Neuronal stem cell (in vitro differentiated cells): ENCODE data around the gene MAP3K3.
"Not testable (repeated sequence)": the region's sequence is repeated elsewhere in the genome, so short reads cannot be mapped to it uniquely, and the experiment has no call there.

Source experiments
- DNase-seq: peaks from one replicate; pipeline ENCODE4 v3.0.0-alpha.2; 2013; ENCODE audit warnings: low spot score
- H2AFZ ChIP-seq: one replicate; pipeline ENCODE4 v1.6.1; 2013; ENCODE audit warnings: mild to moderate bottlenecking, low read length, inconsistent platforms
- H2AK5ac ChIP-seq: 2 replicates; pipeline ENCODE4 v1.6.1; 2013; ENCODE audit warnings: low read depth, mild to moderate bottlenecking, inconsistent platforms, low read length, moderate library complexity, mixed read lengths
- H2BK120ac ChIP-seq: 2 replicates; pipeline ENCODE4 v1.6.1; 2013; ENCODE audit warnings: low read depth, mild to moderate bottlenecking, inconsistent platforms, low read length, moderate library complexity, mixed read lengths
- H2BK12ac ChIP-seq: one replicate; pipeline ENCODE4 v1.6.1; 2013; ENCODE audit warnings: low read length, inconsistent platforms
- H2BK15ac ChIP-seq: 2 replicates; pipeline ENCODE4 v1.6.1; 2013; ENCODE audit warnings: mild to moderate bottlenecking, low read length, inconsistent platforms, mixed read lengths
- H2BK5ac ChIP-seq: one replicate; pipeline ENCODE4 v1.6.1; 2013; ENCODE audit warnings: inconsistent platforms, mild to moderate bottlenecking, low read length, moderate library complexity
- H3K14ac ChIP-seq: one replicate; pipeline ENCODE4 v1.6.1; 2013; ENCODE audit warnings: low read length, inconsistent platforms
- H3K18ac ChIP-seq: 2 replicates; pipeline ENCODE4 v1.6.1; 2013; ENCODE audit warnings: low read length, inconsistent platforms
- H3K23ac ChIP-seq: 2 replicates; pipeline ENCODE4 v1.6.1; 2013; ENCODE audit warnings: low read depth, mild to moderate bottlenecking, mixed read lengths, low read length, inconsistent platforms; ENCODE audit not compliant: poor library complexity
- H3K27ac ChIP-seq: replicated peaks from 3 replicates; pipeline ENCODE4 v1.5.1; 2013; ENCODE audit warnings: low read length, inconsistent platforms
- H3K27me3 ChIP-seq, 3 experiments: 2 replicates each; pipeline ENCODE4 v1.6.1; 2013; ENCODE audit warnings: low read length in 3 of 3, mild to moderate bottlenecking in 2 of 3, inconsistent platforms in 1 of 3, low read depth in 1 of 3, mixed read lengths in 1 of 3, moderate library complexity in 1 of 3; ENCODE audit not compliant: control insufficient read depth in 3 of 3, insufficient read depth in 3 of 3
- H3K36me3 ChIP-seq, 2 donors: replicated peaks in 1 of 2; 2 replicates each; pipeline ENCODE4 v1.6.1; 2013; ENCODE audit warnings: low read length in 2 of 2; ENCODE audit not compliant: control insufficient read depth in 2 of 2, insufficient read depth in 2 of 2
- H3K4ac ChIP-seq: 2 replicates; pipeline ENCODE4 v1.6.1; 2013; ENCODE audit warnings: inconsistent platforms, mild to moderate bottlenecking, low read length, moderate library complexity
- H3K4me1 ChIP-seq, 2 donors: 1 replicate in 1 of 2; 2 replicates in 1 of 2; pipeline ENCODE4 v1.6.1; 2013; ENCODE audit warnings: low read length in 2 of 2, low read depth in 1 of 2; ENCODE audit not compliant: control insufficient read depth in 2 of 2, insufficient read depth in 1 of 2
- H3K4me2 ChIP-seq: one replicate; pipeline ENCODE4 v1.6.1; 2013; ENCODE audit warnings: mild to moderate bottlenecking, low read length, inconsistent platforms; ENCODE audit not compliant: insufficient read depth, poor library complexity, severe bottlenecking
- H3K4me3 ChIP-seq, 2 donors: 2 replicates each; pipeline ENCODE4 v1.5.1; 2013; ENCODE audit warnings: low read length in 2 of 2, mild to moderate bottlenecking in 2 of 2, inconsistent platforms in 1 of 2, moderate library complexity in 1 of 2
- H3K79me1 ChIP-seq: one replicate; pipeline ENCODE4 v1.6.1; 2013; ENCODE audit warnings: low read depth, mild to moderate bottlenecking, inconsistent platforms, low read length, moderate library complexity
- H3K9ac ChIP-seq: one replicate; pipeline ENCODE4 v1.6.1; 2013; ENCODE audit warnings: mild to moderate bottlenecking, low read depth, low read length, inconsistent platforms; ENCODE audit not compliant: poor library complexity
- H3K9me3 ChIP-seq, 2 donors: replicated peaks in 1 of 2; 2 replicates each; pipeline versions ENCODE3 to v1.6.1; 2013; ENCODE audit warnings: low read length in 2 of 2, mild to moderate bottlenecking in 2 of 2, inconsistent platforms in 1 of 2, low read depth in 1 of 2, mixed read lengths in 1 of 2, moderate library complexity in 1 of 2; ENCODE audit not compliant: control insufficient read depth in 2 of 2, insufficient read depth in 1 of 2
- H4K8ac ChIP-seq: one replicate; pipeline ENCODE4 v1.6.1; 2013; ENCODE audit warnings: low read depth, mild to moderate bottlenecking, inconsistent platforms, low read length, moderate library complexity
- H4K91ac ChIP-seq: one replicate; pipeline ENCODE4 v1.6.1; 2013; ENCODE audit warnings: low read length, low read depth, mild to moderate bottlenecking, inconsistent platforms; ENCODE audit not compliant: poor library complexity
- WGBS, 2 donors: extraction: QIAGEN DNeasy Blood & Tissue Kit; methylation state at CpG; one replicate each; pipeline ENCODE4 v1.1.7; 2013; ENCODE audit warnings: missing lambda C conversion rate in 2 of 2, mixed read lengths in 1 of 2; ENCODE audit not compliant: insufficient read length in 2 of 2, insufficient replicate concordance in 1 of 2; ENCODE audit errors: extremely low coverage in 2 of 2; 5-methylcytosine and 5-hydroxymethylcytosine counted together

MAP3K3 gene

DNA sequence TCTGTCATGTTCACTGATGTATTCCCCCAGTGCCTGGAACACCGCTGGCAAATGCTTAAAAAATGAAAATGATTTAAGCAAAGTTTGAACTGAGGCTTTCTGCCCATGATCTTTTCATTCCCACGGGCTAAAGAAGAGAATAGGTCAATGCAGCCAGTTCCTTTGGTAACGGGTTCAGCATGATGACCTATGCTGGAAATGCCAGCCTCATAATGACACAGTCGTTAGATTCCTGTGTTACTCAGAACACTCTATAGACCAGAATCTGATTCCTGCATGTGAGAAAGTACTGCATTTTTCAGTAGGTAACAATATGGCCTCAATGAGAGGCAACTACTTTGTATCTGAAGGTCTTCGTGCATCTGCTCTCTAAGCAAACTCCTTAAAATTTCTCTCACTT, 96.8 kb downstream of the MAP3K3 start:
- Histone ChIP-seq H4K91ac (no peak overlapping the region), H2AFZ (no peak overlapping the region), H2BK120ac (no peak overlapping the region), H3K4me1 (no peaks in the 10 kb centered on the region), H3K9me3 (no peaks in the 10 kb centered on the region), H2BK15ac (no peak overlapping the region), H2AK5ac (no peak overlapping the region), H3K18ac (no peak overlapping the region), H2BK5ac (no peak overlapping the region), H3K79me1 (no peaks in the 10 kb centered on the region), H2BK12ac (no peak overlapping the region), H4K8ac (no peak overlapping the region), H3K27ac (no peak overlapping the region), H3K9ac (no peak overlapping the region), H3K4me2 (no peak overlapping the region), H3K14ac (no peak overlapping the region), H3K4me3 (no peak overlapping the region), H3K27me3 (no peaks in the 10 kb centered on the region), H3K4ac (no peak overlapping the region), H3K23ac (no peak overlapping the region), H3K36me3 (peaks cover 0 to 52% of the 10 kb centered on the region in 2 donors)
- no CpG with 5 or more reads among the region's 5 CpGs for WGBS, 2 donors
- no peak for DNase-seq

DNA sequence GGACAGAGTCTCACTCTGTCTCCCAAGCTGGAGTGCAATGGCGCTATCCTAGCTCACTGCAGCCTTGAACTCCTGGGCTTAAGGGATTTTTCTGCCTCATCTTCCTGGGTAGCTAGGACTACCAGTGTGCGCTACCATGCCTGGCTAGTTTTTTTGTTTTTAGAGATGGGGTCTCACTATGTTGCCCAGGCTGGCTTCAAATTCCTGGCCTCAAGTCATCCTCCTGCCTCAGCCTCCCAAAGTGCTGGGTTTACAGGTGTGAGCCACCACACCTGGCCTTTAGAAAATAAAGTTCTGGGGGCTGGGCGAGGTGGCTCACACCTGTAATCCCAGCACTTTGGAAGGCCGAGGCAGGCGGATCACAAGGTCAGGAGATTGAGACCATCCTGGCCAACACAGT, 98.0 kb downstream of the MAP3K3 start:
- H4K91ac ChIP-seq = not testable (repeated sequence)

DNA sequence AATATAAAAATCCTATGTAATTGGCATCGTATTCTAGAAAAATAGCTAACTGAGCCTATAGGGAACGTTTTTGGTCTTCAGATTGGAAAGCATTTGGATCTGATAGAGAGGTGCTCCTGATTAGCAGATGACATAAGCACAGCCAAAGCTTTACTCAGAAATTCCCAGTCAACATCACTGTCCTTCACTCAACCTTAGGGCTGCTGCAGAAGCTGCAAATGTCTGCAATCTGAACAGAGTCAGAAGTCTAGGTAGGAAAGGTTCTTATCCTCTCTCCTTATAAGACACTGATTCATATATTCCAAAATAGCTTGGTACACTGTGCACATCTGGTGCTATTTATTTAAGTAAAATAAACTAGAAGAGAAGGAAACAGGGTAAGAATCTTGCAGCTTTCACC, 100.2 kb downstream of the MAP3K3 start:
- Histone ChIP-seq H3K4ac (no peak overlapping the region), H2BK5ac (no peak overlapping the region), H3K79me1 (no peaks in the 10 kb centered on the region), H3K27ac (no peak overlapping the region), H3K27me3 (no peaks in the 10 kb centered on the region), H2AK5ac (no peak overlapping the region), H3K36me3 (peaks cover 0 to 48% of the 10 kb centered on the region in 2 donors), H2BK120ac (no peak overlapping the region), H2BK15ac (no peak overlapping the region), H3K4me2 (no peak overlapping the region), H3K23ac (no peak overlapping the region), H2AFZ (no peak overlapping the region), H4K8ac (no peak overlapping the region), H3K18ac (no peak overlapping the region), H3K4me1 (no peaks in the 10 kb centered on the region), H3K14ac (no peak overlapping the region), H3K9ac (no peak overlapping the region), H3K4me3 (no peak overlapping the region), H4K91ac (no peak overlapping the region), H3K9me3 (no peaks in the 10 kb centered on the region), H2BK12ac (no peak overlapping the region)
- WGBS, 2 donors = no CpG with 5 or more reads among the region's 2 CpGs
- DNase-seq = no peak

More for the DNA sequence above, 98.0 kb downstream of the MAP3K3 start:
- no CpG with 5 or more reads among the region's 5 CpGs for WGBS, 2 donors
- not testable (repeated sequence) for H2BK15ac ChIP-seq, H3K27me3 ChIP-seq, H2AK5ac ChIP-seq, H3K4me2 ChIP-seq, H2BK12ac ChIP-seq, H3K27ac ChIP-seq, H3K9ac ChIP-seq, H3K14ac ChIP-seq, H4K8ac ChIP-seq, H2AFZ ChIP-seq, DNase-seq, H2BK5ac ChIP-seq, H3K4me3 ChIP-seq, H3K18ac ChIP-seq, H3K9me3 ChIP-seq, H3K23ac ChIP-seq, H3K79me1 ChIP-seq, H3K4me1 ChIP-seq, H2BK120ac ChIP-seq, H3K4ac ChIP-seq
- peaks cover 0 to 48% of the 10 kb centered on the region in 2 donors for H3K36me3 ChIP-seq

GRCh38 chr17:63735691-63736090, 113.5 kb downstream of the MAP3K3 start:
- Histone ChIP-seq H4K8ac (no peak overlapping the region), H3K14ac (no peak overlapping the region), H3K36me3 (peaks cover 0 to 19% of the 10 kb centered on the region in 2 donors), H2AK5ac (no peak overlapping the region), H3K79me1 (peaks cover 1% of the 10 kb centered on the region), H3K4me2 (no peak overlapping the region), H4K91ac (no peak overlapping the region), H3K9me3 (no peaks in the 10 kb centered on the region), H3K27ac (no peak overlapping the region), H3K4me3 (no peak overlapping the region), H3K9ac (no peak overlapping the region), H3K4me1 (peaks cover 2 to 7% of the 10 kb centered on the region in 2 donors), H3K18ac (no peak overlapping the region), H3K4ac (no peak overlapping the region), H2AFZ (no peak overlapping the region), H3K27me3 (no peaks in the 10 kb centered on the region), H2BK5ac (no peak overlapping the region), H2BK15ac (no peak overlapping the region), H2BK12ac (no peak overlapping the region), H3K23ac (no peak overlapping the region), H2BK120ac (no peak overlapping the region)
- WGBS, 2 donors = no CpG with 5 or more reads among the region's 8 CpGs
- DNase-seq = no peak
